Nucleus accumbens (tissue), 56 donors: ENCODE results near the gene ARHGEF2.
A peak's percentile ranks its signal among the peaks of the same experiment; 100 is the strongest.
"Not testable (repeated sequence)": the region's sequence is repeated elsewhere in the genome, so short reads cannot be mapped to it uniquely, and the experiment has no call there.

Experiments used
- DNase-seq, 56 donors: peaks; one replicate each; lab custom pipeline; 2025; lab: John Stamatoyannopoulos, UW

ARHGEF2 gene

GRCh38 chr1:155993595-155993994 is 15.2 kb upstream of the ARHGEF2 start:
- no peak for DNase-seq

DNA sequence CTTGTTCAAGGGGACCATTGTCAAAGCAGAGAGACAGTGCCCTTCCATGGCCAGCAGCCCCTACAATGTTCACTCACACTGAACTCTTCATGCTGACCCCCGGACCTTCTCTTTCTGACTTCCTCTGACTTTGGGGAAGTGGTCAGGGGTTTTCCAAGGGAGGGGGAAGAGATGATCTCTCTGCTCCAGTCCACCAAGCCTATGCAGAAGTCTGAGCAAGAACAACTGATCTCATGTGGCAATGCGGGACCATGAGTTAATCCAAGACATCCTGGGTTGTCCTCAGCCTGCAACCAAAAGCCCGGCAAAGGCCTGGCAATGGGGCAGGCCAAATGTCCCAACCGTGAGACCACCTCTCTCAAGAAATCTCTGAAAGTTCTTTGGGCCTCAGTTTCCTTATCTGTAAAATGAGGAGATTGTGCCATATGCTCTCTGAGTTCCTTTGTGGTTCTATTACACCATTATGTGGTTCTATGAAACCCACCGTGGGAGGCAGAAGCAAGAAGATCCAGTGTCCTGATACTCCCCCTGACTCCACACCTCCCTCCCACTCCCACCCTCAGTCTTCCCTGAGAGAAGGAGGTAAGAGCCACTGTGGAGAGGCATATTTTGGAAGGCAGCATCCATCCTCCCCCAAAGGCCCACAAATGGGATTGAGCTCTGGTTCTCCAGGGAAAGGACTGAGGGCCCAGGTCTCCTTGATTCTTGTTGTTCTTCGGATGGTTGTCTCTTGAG is 11.8 kb upstream of the ARHGEF2 start:
- DNase-seq = peak in 5 of 56 donors; percentile 19 to 30 (median 22)

DNA sequence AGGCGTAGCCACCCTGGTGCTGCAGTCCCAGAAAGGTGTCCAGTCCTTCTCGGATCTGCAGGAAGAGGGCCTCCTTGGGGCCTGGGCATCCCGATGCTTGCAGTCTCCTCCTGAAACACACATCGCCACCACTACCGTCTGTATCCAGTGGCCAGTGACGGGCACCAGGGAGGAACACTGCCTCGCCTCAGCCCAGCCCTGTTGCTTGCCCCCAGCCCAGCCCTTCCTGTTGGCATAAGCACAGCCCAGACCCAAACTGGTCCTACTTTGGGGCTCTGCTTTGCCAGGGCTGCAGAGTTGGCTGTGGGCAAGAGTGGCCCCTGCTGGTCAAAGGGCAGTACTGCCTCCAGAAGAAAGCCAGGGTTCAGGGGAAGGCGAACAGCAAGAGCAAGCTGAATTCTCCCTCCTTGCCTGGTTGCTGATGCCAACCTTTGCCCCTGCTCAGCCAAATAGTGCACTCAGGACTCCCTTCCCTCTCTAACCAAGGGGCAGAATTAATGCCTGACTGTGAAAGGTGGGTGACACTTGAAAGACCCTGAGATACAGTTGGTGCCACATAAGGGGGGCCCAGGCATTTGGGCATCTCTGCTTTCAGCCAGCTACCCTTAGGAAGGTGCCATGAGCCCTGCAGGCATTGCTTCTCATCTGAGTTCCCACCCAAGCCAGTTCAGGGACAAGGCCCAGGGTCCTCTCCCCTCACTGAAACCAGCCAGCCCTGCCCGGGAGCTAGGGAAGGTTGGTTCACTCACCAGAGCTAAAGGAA is 11.1 kb upstream of the ARHGEF2 start:
- DNase-seq = peak in 53 of 56 donors; percentile 25 to 87 (median 71)

- DNase-seq = not testable (repeated sequence)
Measured at GRCh38 chr1:155984903-155985645, 6.7 kb upstream of the ARHGEF2 start.

GRCh38 chr1:155984341-155984740 is 6.0 kb upstream of the ARHGEF2 start:
- no peak for DNase-seq

- no peak for DNase-seq
Measured at GRCh38 chr1:155983191-155984024, 5.1 kb upstream of the ARHGEF2 start.

DNA sequence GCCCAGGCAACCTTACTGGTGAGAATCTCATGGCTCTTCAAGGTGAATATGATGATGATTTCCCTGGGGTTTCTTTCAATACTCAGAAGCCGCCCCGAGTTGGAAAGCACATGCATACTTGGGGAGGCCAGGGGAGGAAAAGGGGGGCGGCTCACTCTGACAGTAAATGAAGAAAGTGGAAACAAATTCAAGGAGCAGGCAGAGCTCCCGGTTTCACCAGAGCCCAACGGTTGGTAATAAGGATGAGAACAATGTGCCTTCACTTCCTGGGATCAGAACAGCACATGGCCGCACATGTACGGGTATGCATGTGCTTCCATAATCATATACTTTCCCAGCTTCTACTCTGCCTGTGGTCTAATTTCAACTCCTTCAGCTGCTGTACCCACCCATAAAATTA is 3.8 kb upstream of the ARHGEF2 start:
- DNase-seq = no peak

DNA sequence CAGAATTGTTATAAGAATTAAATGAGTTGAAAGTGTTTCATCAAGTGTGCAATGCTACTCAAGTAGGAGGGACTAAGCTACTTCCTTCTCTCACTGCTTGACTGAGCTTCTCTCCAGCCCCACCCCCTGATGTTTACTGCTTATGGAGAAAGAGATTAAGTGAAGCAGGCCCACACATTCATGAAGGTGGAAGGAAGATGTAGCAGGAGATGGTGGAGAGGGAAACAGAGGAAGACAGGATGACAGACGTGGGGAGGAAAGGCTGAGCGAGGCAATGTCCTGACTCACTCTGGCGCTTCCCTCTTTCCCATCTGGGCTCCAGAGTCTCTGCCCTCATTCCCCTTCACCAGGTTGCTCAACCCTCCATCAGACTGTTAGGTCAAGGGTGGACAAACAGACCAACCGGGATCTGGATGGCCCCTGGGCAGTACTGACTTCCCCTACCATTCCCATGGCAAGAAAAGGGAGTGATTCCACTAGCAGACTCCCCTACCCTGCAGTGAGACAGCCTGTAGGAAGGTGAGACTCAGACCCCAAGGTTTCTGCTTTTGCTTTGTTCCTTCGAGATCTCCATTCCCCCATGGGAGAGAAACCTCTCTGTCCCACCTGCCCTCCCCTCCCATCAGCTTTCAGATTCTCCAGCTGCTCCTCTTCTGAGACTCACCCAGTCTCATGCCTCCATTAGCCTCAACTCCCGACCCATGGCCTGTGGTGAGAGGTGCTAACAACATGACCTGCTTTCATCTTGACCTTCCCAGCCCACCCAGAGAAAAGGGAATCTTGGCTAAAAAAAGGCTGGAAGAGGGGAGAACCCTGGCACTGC is 3.1 kb upstream of the ARHGEF2 start:
- DNase-seq = no peak

DNA sequence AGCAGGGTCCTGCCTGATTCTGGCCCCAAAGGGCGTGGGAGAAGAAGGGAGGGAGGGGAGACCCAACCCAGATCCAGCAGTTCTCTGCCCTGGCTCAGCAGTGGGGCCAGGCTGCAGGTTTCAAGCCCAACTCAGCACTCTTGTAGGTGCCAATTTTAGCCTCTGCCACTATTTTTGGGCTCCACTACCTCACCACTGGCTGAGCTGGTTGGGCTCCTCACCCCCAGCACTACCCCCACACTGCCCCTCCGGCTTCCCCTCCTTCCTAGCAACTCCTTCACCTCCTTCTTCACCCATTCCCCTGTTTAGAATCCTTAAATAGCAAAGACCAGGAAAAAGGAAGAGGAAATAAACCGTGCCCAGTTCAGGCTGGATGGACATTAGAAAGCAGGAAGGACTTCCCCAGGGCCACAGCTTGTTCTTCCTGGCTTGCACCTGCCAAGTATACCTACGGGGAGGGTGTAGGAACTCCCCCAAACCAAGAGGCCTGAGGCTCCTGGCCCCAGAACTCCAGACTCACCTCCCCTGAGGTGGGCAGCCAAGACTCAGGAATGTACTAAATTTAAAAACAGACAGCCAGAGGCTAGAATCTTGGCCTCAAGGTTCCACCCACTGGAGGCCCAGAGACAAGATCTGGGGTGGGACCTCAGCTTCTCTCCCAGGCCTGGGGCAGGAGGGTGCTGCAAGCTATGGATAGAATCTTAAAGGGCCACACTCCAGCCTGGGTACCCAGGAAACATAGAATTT is 1.4 kb upstream of the ARHGEF2 start:
- peak in 1 of 56 donors; percentile 15 for DNase-seq

GRCh38 chr1:155978973-155979429 is 654 bp upstream of the ARHGEF2 start:
- peak in 2 of 56 donors; percentile 10 to 24 for DNase-seq

DNA sequence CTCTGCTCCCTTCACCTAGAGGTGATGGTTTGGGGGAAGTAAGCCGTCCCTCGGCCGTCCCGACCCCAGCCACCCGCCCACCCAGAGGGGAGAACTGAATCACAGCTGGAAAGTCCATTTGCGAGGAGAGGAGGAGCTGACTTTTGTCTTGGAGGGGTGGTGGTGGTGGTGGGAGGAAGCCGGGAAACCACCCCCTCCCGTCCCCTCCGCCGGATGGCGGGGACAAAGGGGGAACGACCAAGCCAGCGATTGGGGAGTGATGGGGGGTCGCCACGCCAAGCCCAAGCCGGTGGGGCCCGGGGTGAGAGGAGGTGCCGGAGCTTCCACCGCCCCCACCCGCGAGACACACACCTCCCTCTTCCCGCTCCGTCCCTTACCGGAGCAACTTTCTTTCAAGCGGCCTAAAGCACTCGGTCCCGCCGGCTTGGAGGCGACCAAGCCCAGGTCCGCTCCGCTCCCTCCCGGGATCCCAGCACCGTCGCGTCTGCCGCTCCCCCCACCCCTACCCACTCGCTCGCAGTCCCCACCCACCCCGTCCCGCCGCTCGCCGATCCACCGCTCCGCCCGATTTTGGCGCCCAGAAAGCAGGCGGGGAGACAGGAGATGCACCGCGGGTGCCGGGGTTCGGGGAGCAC is 540 bp downstream of the ARHGEF2 start:
- peak in 36 of 56 donors; percentile 16 to 71 (median 49) for DNase-seq

GRCh38 chr1:155976913-155977689 is 1.2 kb downstream of the ARHGEF2 start:
- peak in 10 of 56 donors; percentile 29 to 64 (median 51) for DNase-seq

DNA sequence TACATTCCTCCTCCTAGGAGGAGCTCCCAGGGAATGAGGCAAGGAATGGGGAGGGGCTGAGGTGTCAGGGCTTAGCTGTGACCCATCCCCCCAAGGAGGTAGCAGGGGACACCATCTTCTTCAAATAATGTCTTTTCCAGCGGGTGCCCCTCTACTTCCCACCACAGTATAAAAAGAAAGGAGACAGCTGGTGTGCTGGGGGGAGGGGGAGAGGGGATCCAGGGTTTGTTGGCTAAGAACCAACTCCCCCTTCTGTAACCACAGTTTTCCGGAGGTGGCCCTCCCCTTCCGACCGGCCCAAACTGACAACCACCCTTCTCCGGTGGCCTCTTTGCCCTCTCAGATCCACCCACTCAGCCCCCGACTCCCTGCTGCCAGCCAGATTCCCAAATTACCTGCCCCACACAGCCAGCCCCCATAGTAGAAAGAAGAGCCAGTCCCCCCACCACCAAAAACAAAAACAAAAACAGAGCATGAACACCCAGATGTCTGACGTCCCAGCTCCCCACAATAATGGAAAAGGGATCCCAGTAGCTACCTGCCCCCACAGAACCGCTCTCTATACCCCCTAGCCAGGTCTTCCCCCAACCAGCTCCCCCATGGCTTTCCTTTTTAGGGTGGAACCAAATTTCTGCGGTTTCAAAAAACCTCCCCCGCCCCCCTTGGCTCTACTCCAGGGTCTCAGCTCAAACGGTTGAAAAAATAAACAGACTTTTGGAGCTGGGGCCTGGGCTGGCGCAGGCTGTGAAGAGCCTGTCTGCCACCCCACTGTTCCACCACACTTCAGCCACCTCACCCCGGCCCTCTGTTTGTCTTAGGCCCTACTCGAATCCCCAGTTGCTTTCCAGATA is 2.1 kb downstream of the ARHGEF2 start:
- peak in 23 of 56 donors; percentile 10 to 67 (median 35) for DNase-seq

DNA sequence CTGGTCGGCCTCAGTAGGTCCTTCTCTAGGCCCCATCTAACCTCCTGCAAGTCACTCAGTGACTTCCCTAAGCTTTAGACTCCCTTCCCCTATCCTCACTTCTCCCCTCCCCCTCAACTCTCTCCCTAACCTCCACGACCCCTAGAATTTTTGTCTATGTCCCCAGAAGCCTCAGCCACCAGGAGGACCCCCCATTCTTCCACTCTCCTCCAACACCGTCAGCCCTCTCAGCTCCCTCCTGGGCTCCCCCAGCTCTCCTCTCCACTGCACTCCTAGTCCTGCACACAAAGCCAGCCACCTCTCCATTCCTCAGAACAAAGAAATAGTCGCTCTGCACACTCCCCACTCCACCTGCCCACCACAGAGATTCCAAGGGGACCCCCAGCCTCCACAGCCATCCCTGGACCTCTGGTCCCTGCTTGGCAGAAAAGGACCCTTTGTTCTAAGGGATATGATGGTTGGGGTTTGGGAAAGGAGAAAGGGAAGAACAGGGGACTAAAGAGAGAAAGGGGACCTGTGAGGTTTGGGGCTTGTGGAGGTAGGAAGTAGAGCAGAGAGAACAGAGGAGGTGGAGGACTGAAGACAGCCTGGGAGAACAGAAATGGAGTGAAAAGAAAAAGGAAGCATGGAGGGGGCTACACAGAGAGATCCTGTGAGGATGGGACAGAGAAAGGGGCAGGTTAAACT is 2.8 kb downstream of the ARHGEF2 start:
- DNase-seq = peak in 8 of 56 donors; percentile 28 to 58 (median 44)
